Endothelial cell (in vitro differentiated cells): Measurements from ENCODE around the gene KBTBD8. TPM values are rescaled to one million over a fixed set of nuclear protein-coding genes. Genes with fewer than 3 reads are reported as not detected.

Source experiments
- DNase-seq: peaks from one replicate; pipeline ENCODE4 v3.0.0; 2021; ENCODE audit warnings: low spot score
- H3K27ac Mint-ChIP-seq: one replicate; pipeline ENCODE4 v1.8.0; 2021; ENCODE audit warnings: mixed read lengths, inconsistent platforms; ENCODE audit not compliant: unreplicated experiment
- H3K27me3 Mint-ChIP-seq: one replicate; pipeline ENCODE4 v1.8.0; 2021; ENCODE audit warnings: mild to moderate bottlenecking, moderate library complexity, mixed read lengths, inconsistent platforms; ENCODE audit not compliant: unreplicated experiment
- H3K36me3 Mint-ChIP-seq: one replicate; pipeline ENCODE4 v1.8.0; 2021; ENCODE audit warnings: mild to moderate bottlenecking, low read depth, mixed read lengths, inconsistent platforms; ENCODE audit not compliant: unreplicated experiment
- H3K4me1 Mint-ChIP-seq: one replicate; pipeline ENCODE4 v1.8.0; 2021; ENCODE audit warnings: mild to moderate bottlenecking, mixed read lengths, inconsistent platforms; ENCODE audit not compliant: unreplicated experiment
- H3K4me3 Mint-ChIP-seq: one replicate; pipeline ENCODE4 v1.8.0; 2021; ENCODE audit warnings: mild to moderate bottlenecking, mixed read lengths, inconsistent platforms; ENCODE audit not compliant: unreplicated experiment
- H3K9me3 Mint-ChIP-seq: one replicate; pipeline ENCODE4 v1.8.0; 2021; ENCODE audit warnings: mixed read lengths, inconsistent platforms; ENCODE audit not compliant: unreplicated experiment
- total RNA-seq: library from RNA; stranded (reverse); fragmentation: NEBNext Ultra II Directional; extraction: Animal tissue kit (Norgen Biotek cat#: 25700); gene quantifications from one replicate; pipeline ENCODE4 v1.2.1, GENCODE V29; 2021; ENCODE audit not compliant: unreplicated experiment
- TF ChIP-seq, protein P1 (sequence below): fragments of 200-600 bp; sonication (generic); IDR thresholded peaks from one replicate; pipeline ENCODE4 v1.5.0; 2021; ENCODE audit warnings: antibody characterized with exemption; ENCODE audit not compliant: unreplicated experiment

KBTBD8 gene
- total RNA-seq, 1 donor from 2014 or later: 6.3 TPM

DNA sequence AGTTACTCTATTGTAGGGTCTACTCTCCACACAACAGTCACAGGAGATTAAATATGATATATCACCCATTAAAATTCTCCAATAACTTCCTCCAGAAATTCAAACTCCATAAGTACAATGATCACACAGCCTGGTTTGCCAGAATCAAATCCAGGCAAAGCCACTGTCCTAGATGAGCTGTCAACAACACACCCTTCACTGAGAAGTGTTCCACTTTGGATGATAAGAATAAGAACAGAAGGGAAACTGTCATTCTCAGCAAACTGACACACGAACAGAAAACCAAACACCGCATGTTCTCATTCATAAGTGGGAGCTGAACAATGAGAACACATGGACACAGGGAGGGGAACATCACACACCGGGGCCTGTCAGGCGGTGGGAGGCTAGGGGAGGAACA lies 41.4 kb upstream of the KBTBD8 start:
- H3K27ac Mint-ChIP-seq: no peak overlapping the region

DNA sequence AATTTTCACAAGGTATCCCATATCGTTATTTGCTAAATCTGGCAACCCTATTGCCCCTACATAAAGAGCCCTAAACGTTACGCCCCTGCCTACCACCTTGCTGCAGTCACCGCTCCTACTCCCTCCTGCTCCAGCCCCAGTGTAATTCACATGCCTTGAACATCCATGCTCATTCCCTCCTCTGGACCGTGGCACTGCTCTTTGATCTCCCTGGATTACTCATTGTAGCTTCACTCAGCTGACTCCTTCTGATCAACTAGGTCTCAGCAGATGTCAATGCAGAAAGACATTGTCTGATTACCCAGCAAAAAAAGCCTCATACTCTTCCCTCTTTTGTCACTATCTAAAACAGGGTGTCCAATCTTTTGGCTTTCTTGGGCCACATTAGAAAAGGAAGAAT lies 40.7 kb upstream of the KBTBD8 start:
- H3K27me3 Mint-ChIP-seq: no peaks in the 10 kb centered on the region
- no peaks in the 10 kb centered on the region for H3K4me1 Mint-ChIP-seq
- H3K36me3 Mint-ChIP-seq: no peaks in the 10 kb centered on the region
- no peak overlapping the region for H3K4me3 Mint-ChIP-seq
- TF ChIP-seq, protein P1, sequence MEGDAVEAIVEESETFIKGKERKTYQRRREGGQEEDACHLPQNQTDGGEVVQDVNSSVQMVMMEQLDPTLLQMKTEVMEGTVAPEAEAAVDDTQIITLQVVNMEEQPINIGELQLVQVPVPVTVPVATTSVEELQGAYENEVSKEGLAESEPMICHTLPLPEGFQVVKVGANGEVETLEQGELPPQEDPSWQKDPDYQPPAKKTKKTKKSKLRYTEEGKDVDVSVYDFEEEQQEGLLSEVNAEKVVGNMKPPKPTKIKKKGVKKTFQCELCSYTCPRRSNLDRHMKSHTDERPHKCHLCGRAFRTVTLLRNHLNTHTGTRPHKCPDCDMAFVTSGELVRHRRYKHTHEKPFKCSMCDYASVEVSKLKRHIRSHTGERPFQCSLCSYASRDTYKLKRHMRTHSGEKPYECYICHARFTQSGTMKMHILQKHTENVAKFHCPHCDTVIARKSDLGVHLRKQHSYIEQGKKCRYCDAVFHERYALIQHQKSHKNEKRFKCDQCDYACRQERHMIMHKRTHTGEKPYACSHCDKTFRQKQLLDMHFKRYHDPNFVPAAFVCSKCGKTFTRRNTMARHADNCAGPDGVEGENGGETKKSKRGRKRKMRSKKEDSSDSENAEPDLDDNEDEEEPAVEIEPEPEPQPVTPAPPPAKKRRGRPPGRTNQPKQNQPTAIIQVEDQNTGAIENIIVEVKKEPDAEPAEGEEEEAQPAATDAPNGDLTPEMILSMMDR: no peak
- no peak for DNase-seq
- H3K27ac Mint-ChIP-seq: no peak overlapping the region
- no peaks in the 10 kb centered on the region for H3K9me3 Mint-ChIP-seq

More for the DNA sequence above, 41.4 kb upstream of the KBTBD8 start:
- Mint-ChIP-seq H3K4me1 (no peaks in the 10 kb centered on the region), H3K4me3 (no peak overlapping the region), H3K9me3 (no peaks in the 10 kb centered on the region), H3K27me3 (no peaks in the 10 kb centered on the region), H3K36me3 (no peaks in the 10 kb centered on the region)
- DNase-seq: no peak
- TF ChIP-seq, protein P1: no peak

DNA sequence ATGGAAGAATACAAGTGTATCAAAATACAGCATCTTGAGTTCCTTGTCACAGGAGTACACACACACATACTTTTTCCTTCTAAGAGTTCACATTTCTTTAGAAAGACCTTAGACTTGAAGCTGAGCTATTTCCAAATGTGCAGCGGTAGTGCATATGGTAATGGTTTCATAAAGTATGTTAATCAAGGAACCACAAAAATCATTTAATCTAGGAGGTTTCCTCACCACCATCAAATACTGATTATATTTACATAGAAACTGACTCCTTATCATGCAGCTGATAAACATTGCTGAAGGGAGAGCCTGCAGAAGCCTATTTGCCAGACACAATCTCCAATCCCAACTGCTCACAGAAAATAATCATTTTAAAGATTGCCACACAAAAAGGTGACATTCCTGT lies 40.0 kb upstream of the KBTBD8 start:
- no peaks in the 10 kb centered on the region for H3K36me3 Mint-ChIP-seq
- H3K27ac Mint-ChIP-seq: no peak overlapping the region
- TF ChIP-seq, protein P1: no peak
- no peaks in the 10 kb centered on the region for H3K27me3 Mint-ChIP-seq
- no peak for DNase-seq
- H3K9me3 Mint-ChIP-seq: no peaks in the 10 kb centered on the region
- H3K4me1 Mint-ChIP-seq: no peaks in the 10 kb centered on the region
- no peak overlapping the region for H3K4me3 Mint-ChIP-seq

DNA sequence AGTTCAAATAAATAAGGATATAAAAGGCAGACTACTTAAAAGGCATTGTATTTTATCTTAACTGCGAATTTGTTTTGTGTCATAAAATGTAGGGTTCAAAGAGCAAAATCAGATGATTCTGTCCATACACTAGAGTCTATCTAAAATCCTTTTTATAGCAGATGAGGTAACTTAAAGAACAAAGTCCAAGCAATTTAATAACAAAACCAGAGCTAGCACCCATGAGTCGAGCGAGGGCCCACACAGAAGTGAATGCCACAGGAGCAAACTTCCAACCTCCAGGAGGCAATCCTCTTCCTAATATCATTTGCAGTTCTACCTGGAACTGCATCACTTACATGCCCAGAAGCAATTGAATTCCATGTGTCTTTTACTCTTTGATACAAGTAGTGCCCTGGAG lies 35.4 kb upstream of the KBTBD8 start:
- TF ChIP-seq, protein P1: no peak
- Mint-ChIP-seq H3K36me3 (no peaks in the 10 kb centered on the region), H3K27ac (no peak overlapping the region), H3K27me3 (no peaks in the 10 kb centered on the region), H3K9me3 (no peaks in the 10 kb centered on the region), H3K4me3 (no peak overlapping the region), H3K4me1 (no peaks in the 10 kb centered on the region)
- no peak for DNase-seq

DNA sequence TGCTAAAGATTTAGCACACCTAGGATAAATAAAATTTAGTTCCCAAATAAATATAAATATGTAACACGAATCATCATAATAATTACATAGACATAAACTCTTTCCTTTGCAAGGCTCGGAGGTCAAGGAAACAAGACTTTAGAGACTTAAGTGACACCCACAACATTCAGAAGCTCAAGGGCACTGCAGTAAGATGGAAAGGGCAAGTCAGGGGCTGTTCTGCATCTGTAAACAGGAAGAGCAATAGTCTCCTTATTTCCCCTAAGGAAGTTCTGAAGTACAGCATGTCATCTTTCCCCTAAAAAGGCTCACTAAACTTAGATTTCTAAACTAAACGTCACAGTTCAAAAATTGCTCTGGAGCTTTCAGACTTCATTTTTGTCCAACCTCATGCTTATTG lies 26.9 kb upstream of the KBTBD8 start:
- Mint-ChIP-seq H3K27me3 (no peaks in the 10 kb centered on the region), H3K36me3 (no peaks in the 10 kb centered on the region), H3K4me1 (peaks cover 6% of the 10 kb centered on the region), H3K27ac (peak overlapping the region; percentile 79), H3K4me3 (no peak overlapping the region), H3K9me3 (no peaks in the 10 kb centered on the region)
- DNase-seq: no peak
- TF ChIP-seq, protein P1: no peak
